ENCODE measurements around the gene DAG1.
A peak's percentile ranks its signal among the peaks of the same experiment; 100 is the strongest.

Gene DAG1

DNA sequence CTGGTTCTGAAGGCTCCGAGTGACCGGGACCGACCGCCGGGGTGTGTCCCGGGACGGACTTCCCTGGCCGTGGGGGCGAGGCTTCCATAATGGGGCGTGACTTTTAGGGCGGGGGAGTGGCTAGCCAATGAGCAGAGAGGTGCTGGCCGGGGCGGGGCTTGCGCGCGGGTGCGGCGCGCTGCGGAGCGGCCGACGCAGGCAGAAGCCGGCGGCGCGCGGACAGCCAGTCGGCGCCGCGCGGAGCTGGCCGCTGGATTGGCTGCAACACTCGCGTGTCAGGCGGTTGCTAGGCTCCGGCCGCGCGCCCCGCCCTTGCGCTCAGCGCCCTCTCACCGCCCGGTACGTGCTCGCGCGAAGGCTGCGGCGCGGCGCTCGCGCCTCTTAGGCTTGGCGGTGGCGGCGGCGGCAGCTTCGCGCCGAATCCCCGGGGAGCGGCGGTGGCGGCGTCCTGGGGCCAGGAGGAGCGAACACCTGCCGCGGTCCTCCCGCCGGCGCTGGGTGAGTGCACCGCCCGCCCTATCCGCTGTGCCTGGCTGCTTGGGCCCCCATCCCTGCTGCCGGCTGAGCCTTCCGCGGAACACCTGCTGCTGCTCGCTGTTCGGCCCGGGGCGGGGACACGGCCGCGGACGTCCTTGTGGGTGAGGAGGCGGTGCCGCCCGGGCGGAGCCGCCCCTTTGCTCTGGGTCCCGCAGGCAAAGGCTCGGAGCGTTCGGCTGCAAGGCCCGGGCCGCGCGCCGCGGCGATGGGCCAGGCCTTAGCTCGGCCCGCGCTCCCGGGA lies at the start of gene DAG1:
Gene DAG1 (plus strand): TSS at position 332 of the 778 bp plus-strand sequence. CDS start 40,268 bp downstream, outside the sequence.
- DNase-seq = peak; percentile 98

DNA sequence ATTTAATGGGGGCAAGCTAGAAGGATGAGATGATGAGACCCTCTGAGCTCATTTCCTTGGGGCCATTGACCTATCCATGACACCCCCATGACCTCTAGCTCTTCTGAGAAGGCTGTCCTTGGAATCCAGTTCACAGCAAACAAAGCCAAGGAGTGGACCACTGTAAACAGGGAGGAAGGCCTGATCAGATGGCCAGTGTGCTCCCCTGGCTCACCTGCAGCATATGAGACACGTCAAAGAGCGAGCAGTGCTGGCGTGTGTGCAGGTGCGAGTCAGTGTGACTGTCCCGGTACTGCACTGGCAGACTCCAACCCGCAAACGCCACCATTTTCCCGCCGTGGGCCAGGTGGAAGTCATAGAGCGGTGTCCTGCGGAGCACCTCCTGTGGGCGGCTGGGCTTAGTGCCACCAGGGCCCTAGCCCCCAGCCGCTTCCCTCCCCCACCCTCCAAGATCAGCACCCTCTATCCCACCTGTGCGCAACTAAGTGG lies 48.1 kb upstream of the DAG1 start:
- DNase-seq = no peak

DNA sequence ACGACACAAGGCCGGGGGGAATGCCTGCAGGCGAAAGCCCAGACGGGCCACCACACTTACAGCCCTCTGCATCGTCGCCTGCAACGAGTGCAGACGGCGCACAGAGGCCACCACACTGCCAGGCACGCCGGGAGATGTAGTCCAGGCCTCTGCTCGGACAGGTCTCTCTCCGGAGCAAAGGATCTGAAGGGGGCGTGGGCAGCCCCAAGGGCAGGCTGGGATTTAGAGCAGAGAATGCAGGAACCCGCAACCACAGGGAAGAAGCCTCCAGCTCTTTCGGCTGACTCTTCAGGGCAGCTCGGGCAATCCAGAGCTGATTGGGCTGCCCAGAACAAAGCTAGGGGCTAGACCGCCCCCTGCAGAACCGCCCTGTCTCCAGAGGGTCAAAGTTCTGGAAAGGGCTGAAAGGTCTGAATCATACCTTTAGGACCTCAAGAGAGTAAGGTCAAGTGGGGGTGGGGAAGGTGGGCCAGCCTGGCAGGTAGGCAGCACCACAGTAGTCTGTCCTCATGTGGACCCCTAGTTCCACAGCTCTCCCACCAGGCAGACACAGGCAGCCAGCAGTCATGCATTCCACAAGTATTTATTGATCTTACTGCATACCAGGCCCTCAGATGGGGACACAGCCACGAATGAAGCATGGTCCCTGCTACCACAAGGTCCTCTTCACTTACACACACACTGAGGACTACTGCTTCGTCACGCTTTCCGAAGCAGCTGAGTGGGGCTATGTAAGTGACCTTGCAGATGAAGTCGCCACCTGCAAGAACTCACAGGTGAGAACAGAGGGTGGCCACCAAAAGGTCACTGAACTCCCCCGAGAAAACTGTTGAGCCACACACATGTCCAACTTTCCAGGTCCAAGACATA lies 47.5 kb upstream of the DAG1 start, which contains the start of gene AMT:
Gene AMT (minus strand): TSS at position 95 of the 870 bp plus-strand sequence. CDS start 23 bp downstream, at position 72.
- peak; percentile 88 for DNase-seq

- DNase-seq = no peak
Observed at GRCh38 chr3:49424816-49425215, 45.3 kb upstream of the DAG1 start.

DNA sequence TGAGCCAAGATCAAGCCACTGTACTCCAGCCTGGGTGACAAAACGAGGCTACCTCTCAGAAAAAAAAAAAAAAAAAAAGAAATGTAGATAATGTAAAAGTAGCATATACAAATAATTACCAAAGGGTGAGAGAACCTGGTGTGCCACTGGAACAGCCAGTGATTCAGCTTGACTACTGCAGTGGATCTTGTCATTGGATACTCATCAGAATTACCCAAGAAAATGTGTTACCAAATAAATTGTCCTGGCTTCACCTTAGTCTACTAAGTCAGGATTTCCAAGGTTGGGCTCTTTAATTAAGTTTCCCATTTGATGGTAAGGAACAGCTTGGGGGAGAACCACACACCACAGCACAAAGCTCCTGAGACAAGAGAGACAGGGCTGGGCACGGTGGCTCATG lies 42.5 kb upstream of the DAG1 start:
- no peak for DNase-seq

- DNase-seq = peak; percentile 40
Observed at GRCh38 chr3:49428752-49429080, 41.4 kb upstream of the DAG1 start.

GRCh38 chr3:49434731-49435130 lies 35.3 kb upstream of the DAG1 start:
- DNase-seq = no peak

DNA sequence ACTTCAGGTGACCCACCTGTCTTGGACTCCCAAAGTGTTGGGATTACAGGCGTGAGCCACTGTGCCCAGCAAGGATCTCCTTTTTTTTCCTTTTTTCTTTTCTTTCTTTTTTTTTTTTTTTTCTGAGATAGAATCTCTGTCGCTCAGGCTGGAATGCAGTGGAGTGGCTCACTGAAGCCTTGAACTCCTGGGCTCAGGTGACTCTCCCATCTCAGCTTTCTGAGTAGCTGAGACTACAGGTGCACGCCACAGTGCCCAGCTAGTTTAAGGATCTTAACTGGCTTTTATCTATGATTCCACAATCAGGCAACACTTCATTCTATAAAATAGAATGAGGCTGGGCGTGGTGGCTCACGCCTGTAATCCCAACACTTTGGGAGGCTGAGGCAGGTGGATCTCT lies 24.7 kb upstream of the DAG1 start:
- no peak for DNase-seq

GRCh38 chr3:49453621-49454020 lies 16.4 kb upstream of the DAG1 start:
- no peak for DNase-seq

GRCh38 chr3:49454458-49454857 lies 15.6 kb upstream of the DAG1 start:
- DNase-seq = peak; percentile 61

DNA sequence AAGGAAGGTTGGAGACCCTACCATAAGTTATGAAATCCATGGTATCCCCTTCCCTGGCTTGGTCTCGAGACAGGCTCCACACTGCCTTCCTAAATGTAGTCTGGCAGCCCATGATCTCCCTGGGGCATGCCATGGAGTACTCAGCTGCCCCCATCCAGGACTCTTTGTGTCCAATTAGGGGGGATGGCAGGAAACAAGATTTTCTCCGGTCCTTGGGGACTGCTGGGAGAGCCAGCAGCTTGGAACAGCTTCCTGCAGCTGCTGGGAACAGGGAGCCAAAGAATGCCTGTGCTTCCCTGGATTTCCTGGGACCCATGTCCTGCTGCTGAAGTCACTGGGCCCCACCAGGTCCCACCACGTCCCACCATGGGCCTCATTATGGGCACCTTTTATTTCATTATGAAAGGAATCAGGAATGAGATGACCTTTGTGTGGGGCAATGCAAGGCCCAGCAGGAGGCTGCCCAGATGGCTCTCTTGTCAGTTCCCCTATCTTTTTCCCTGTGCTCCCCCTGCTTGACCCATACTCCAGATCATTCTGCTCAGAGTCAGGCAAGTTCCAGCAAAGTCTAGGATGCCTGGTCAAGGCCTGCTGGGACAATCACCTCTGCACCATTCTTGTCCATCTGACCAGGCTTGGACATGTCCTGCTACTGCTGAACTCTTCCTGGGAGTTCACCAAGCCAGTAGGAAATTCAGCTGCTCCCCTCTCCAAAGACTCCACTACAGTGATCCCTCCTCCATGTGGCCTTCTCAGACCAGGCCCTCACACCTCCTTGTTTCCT lies 15.0 kb upstream of the DAG1 start:
- no peak for DNase-seq

DNA sequence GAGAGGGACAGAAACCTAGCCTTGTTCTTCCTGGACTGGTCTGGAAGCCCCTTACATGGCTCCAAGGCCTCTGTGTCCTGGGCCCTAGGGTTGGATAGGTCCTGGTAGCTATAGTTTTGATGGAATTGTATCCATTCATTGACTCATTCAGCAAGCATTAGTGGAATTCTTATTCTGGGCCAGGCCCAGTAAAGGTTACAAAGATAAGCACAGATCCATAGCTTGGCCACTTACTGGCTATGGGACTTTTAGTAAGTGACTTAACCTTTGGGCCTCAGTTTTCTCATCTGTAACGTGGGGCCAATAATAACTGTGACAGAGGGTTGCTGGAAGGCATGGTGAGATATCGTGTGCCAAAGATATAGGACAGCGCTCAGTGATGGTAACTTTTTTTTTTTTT lies 13.6 kb upstream of the DAG1 start:
- DNase-seq = no peak

GRCh38 chr3:49460188-49460890 lies 9.7 kb upstream of the DAG1 start:
- DNase-seq = no peak

- no peak for DNase-seq
Observed at GRCh38 chr3:49460956-49461355, 9.1 kb upstream of the DAG1 start.

DNA sequence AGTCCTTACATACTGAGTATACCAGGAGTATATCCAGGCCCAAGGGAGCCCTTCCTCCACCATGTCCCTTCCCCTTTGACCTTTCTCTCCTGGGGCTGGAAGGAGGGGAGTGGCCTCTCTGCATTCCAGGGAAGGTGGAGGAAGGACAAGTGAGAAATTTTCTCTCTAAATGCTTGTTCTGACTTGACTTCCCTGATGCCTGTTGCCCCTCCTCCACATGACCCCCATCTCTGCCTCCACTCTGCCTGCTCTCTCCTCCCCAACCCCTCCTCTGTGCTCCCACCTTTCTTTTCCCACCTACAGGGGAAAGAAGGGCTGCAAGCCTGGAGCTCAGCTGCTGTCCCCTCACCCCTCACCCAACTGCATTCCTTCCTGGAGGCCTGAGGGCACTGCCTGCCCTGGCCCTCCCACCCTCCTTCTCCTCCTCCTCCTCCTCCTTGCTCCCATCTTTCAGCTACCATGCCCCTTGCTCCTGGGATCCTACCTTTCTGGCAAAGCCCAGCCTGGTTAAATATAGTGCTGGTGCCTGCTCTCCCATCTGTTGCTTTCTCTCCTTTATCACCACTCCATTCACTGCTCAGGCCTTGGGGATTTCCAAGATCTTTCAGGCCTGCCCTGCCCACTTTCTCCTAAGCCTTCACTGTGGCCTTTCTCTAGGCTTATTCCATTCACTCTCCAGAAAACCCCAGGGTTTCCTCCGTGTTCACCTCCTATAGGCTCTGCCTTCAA lies 8.5 kb upstream of the DAG1 start:
- no peak for DNase-seq

- no peak for DNase-seq
Observed at GRCh38 chr3:49462222-49462621, 7.8 kb upstream of the DAG1 start.

GRCh38 chr3:49465270-49466034 lies 4.6 kb upstream of the DAG1 start:
- DNase-seq = peak; percentile 96

DNA sequence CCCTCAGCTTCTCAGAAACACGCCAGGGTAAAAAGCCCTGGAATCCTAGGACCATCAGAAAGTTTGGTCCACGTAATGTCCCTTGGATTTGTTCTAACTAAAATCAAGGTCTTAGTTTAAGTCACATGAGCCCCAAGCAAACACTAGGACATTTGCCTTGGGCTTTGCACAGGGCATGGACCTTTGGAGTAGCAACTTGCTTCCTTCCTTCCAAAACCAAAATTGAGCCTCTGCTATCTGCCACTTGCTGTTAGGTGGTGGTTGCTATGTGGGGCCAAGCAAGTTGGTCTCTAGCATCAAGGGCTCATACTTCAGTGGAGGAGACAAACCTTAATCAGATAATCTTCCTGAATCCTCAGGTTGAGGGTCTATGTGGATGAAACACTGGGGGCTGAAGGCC lies 4.0 kb upstream of the DAG1 start:
- DNase-seq = peak; percentile 74

DNA sequence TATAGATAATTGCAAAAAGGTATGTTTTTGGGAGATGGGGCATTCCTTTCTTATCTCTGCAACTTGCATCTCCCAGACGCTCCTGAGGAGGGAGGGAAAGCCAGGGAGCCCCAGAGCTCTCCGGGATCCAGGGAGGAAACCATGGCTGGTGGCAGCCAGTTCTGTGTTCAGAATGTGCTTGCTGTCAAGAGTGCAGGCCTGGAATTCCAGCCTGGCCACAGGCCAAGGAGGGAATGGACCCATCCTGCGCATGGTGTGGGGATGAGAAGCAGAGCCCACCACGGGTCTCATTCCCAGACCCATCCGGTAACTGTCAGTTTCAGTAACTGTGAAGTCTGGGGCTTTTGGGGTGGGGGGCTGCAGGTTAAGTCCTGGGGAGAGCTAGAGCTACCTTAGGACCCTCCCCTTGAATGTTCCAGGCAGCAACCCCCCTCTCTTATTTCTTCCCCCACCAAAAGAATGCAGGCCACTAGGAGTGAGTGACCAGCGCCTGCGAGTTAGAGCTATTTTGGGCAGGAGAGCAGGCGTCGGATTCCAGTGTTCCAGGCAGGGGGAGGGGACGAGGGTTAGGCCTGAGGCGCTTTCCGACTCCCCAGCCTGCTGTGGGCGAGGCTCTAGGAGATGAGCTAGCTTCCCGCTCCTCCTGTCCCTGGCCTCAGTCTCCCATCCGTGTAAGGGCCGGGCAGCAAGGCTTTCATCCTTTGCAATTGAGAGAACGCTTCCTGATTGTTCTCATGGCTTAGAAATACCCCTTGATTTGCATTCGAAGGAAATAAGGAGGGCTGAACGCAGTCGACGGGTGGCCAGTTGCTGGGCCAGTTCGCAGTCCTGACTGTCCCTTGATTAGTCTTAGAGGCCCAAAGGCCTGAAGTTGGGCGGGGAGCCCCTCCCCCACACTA lies 781 bp upstream of the DAG1 start:
- DNase-seq = no peak
